WERI-Rb-1 (cell line): ENCODE measurements around the gene NDUFAB1.

Source experiments
- DNase-seq: peaks from one replicate; pipeline ENCODE4 v3.0.0-alpha.2; 2020
- H3K27ac ChIP-seq: fragments of 250-450 bp; sonication (Bioruptor Pico); 2 replicates; pipeline ENCODE4 v1.5.1; 2020; ENCODE audit warnings: mild to moderate bottlenecking, moderate library complexity
- H3K27me3 ChIP-seq: fragments of 250-450 bp; sonication (Bioruptor Pico); 2 replicates; pipeline ENCODE4 v1.5.1; 2021; ENCODE audit warnings: mild to moderate bottlenecking, low read depth, moderate library complexity; ENCODE audit not compliant: insufficient read depth, severe bottlenecking
- H3K36me3 ChIP-seq: fragments of 250-450 bp; sonication (Bioruptor Pico); 2 replicates; pipeline ENCODE4 v1.5.1; 2020; ENCODE audit warnings: mild to moderate bottlenecking, moderate library complexity
- H3K4me3 ChIP-seq: 2 replicates; pipeline ENCODE4 v1.5.1; 2011; ENCODE audit warnings: low read depth, mild to moderate bottlenecking, control low read depth, low read length
- H3K9me3 ChIP-seq: fragments of 250-450 bp; sonication (Bioruptor Pico); 2 replicates; pipeline ENCODE4 v1.5.1; 2021; ENCODE audit warnings: mild to moderate bottlenecking, moderate library complexity; ENCODE audit not compliant: severe bottlenecking
- TF ChIP-seq, protein P1 (sequence below): IDR thresholded peaks from 2 replicates; pipeline ENCODE4 v1.5.1; 2011; ENCODE audit warnings: low read depth, mild to moderate bottlenecking, control low read depth, inconsistent platforms, low read length

The NDUFAB1 gene

DNA sequence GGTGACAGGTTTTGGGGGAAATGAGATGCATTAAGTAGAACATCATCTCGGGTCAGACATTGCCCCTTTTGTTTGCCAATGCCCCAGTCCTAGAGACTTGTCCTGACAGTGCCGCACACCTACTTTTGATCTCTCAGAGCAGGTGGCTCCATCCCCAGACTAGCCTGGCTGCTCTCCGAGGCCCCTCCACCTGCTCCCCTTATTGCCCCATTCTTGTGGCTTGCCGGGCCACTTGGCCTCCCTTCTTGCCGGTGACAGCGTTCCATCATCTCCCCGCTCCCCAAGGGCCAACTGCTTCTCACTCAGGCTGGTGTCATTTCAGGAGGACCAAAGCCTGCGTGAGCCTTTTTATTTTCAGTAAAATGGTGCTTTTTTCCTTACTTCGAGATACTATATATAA is 23.7 kb downstream of the NDUFAB1 start:
- TF ChIP-seq, protein P1, sequence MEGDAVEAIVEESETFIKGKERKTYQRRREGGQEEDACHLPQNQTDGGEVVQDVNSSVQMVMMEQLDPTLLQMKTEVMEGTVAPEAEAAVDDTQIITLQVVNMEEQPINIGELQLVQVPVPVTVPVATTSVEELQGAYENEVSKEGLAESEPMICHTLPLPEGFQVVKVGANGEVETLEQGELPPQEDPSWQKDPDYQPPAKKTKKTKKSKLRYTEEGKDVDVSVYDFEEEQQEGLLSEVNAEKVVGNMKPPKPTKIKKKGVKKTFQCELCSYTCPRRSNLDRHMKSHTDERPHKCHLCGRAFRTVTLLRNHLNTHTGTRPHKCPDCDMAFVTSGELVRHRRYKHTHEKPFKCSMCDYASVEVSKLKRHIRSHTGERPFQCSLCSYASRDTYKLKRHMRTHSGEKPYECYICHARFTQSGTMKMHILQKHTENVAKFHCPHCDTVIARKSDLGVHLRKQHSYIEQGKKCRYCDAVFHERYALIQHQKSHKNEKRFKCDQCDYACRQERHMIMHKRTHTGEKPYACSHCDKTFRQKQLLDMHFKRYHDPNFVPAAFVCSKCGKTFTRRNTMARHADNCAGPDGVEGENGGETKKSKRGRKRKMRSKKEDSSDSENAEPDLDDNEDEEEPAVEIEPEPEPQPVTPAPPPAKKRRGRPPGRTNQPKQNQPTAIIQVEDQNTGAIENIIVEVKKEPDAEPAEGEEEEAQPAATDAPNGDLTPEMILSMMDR = no peak
- H3K36me3 ChIP-seq = peaks cover 60% of the 10 kb centered on the region
- H3K4me3 ChIP-seq = no peak overlapping the region
- H3K27me3 ChIP-seq = no peaks in the 10 kb centered on the region
- DNase-seq = no peak
- H3K27ac ChIP-seq = no peak overlapping the region
- H3K9me3 ChIP-seq = no peaks in the 10 kb centered on the region

DNA sequence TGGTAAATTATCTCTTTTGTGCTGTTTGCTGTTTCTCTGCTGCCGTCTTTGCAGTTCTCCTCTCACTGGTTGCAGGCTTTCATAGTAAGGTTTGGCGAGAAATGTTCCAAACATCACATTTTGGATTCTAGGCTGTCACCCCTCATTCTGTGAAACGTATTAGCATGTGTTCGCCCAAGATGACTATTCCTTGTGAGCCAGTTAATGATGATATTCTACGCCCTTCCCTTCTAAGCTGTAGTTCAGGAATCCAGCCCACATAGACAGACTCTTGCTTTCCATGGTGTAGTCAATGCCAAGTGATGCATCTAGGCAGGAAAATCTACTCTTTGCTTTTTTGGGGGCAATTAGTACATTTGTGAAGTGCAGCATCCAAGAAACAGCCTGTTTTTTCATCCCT is 24.2 kb downstream of the NDUFAB1 start:
- Histone ChIP-seq H3K9me3 (no peaks in the 10 kb centered on the region), H3K4me3 (no peak overlapping the region), H3K36me3 (peaks cover 62% of the 10 kb centered on the region), H3K27me3 (no peaks in the 10 kb centered on the region), H3K27ac (no peak overlapping the region)
- no peak for DNase-seq
- TF ChIP-seq, protein P1 = no peak

DNA sequence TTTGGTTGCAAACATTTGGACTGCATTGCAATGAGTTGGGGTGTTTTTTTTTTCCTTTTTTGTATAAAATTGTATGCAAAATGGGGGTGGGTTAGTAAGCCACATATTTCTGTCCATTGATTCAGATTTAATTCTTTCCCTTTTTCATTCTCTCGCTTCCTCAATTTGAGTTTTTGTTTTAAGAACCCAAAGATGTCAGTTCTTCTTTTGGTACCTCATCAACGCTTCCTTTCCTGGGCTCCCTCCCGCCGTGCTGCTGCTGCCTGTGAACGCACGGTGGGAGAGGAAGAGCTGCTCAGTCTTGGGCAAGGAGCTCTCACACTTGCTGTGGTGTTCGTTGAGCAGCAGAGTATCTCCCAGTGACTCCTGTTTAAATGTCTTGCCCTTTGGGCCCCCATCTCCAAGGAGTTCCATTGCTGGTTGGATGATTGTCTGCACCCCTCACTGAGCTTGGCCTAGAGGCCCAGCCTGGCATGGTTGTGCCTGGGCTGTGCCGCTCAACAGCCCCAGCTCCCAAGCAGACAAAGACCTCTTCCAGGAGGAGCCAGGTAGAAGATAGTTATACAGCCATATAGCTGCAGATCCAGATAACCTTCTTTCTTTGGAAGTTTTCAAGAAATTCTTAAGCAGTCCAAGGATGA is 25.0 kb downstream of the NDUFAB1 start:
- no peaks in the 10 kb centered on the region for H3K27me3 ChIP-seq
- DNase-seq = no peak
- H3K4me3 ChIP-seq = no peak overlapping the region
- peaks cover 68% of the 10 kb centered on the region for H3K36me3 ChIP-seq
- TF ChIP-seq, protein P1 = no peak
- H3K9me3 ChIP-seq = no peaks in the 10 kb centered on the region
- H3K27ac ChIP-seq = no peak overlapping the region

DNA sequence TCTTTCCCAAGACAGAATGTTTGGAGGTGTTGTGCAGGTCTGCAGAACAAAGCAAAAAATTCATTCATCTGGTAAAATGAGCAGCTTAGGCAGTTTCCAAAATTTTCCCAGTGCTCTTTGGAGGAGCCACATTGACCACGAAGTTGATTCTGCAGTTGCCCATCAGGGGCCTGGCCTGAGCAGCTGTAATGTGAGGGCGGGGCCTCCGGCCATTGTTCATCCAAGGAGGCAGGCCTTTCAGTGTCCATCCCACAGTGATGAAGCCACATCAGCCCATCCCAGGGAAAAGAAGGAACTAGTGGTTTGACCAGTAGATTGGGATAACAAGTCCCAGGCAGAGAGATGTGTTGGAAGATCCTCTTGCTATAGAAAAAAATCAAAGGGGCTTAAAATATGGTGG is 28.5 kb downstream of the NDUFAB1 start:
- TF ChIP-seq, protein P1 = no peak
- DNase-seq = no peak
- Histone ChIP-seq H3K36me3 (peaks cover 81% of the 10 kb centered on the region), H3K4me3 (no peak overlapping the region), H3K9me3 (no peaks in the 10 kb centered on the region), H3K27me3 (no peaks in the 10 kb centered on the region), H3K27ac (no peak overlapping the region)

DNA sequence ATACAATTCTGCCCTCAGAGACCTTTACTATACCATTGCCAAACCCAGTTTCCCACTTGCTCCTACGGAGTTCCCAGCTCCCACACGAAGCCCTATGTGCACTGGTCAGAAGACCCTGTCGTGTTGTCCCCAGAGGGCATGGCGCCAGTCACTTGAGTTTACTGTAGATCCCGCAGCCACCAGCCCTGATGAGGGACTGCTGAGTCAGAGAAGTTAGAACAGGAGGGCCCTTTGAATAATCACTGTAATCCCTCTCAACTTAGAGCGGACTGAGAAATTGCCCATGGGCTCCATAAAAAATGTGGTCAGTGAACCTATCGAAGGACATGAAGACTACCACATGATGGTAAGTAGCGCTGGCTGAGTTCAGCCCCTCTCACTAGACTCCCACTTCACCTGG is 29.4 kb downstream of the NDUFAB1 start:
- Histone ChIP-seq H3K27me3 (no peaks in the 10 kb centered on the region), H3K9me3 (no peaks in the 10 kb centered on the region), H3K27ac (no peak overlapping the region), H3K36me3 (peaks cover 82% of the 10 kb centered on the region), H3K4me3 (no peak overlapping the region)
- DNase-seq = no peak
- TF ChIP-seq, protein P1 = no peak
